ENCODE measurements around the gene GTPBP6.

GTPBP6 gene

DNA sequence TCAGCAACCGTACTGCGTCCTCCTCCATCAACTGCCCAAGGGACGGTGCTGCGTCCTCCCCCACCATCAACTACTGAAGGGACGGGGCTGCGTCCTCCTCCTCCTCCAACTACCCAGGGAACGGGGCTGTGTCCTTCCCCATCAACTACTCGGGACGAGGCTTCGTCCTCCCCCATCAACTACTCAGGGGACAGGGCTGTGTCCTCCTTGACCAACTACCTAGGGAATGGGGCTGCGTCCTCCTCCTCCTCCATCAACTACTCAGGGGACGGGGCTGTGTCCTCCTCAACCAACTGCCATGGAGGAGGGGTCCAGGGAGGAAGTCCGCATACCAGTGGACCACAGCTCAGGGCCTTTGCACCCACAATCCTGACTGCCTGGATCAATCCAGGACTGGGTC lies 43.8 kb upstream of the GTPBP6 start:
- ATAC-seq: no peak
- TF ChIP-seq OSR1 (CRISPR knock-in tag; IDR thresholded peaks at IDR 0.05): no peak
- TF ChIP-seq, protein P1, sequence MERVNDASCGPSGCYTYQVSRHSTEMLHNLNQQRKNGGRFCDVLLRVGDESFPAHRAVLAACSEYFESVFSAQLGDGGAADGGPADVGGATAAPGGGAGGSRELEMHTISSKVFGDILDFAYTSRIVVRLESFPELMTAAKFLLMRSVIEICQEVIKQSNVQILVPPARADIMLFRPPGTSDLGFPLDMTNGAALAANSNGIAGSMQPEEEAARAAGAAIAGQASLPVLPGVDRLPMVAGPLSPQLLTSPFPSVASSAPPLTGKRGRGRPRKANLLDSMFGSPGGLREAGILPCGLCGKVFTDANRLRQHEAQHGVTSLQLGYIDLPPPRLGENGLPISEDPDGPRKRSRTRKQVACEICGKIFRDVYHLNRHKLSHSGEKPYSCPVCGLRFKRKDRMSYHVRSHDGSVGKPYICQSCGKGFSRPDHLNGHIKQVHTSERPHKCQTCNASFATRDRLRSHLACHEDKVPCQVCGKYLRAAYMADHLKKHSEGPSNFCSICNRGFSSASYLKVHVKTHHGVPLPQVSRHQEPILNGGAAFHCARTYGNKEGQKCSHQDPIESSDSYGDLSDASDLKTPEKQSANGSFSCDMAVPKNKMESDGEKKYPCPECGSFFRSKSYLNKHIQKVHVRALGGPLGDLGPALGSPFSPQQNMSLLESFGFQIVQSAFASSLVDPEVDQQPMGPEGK (CRISPR knock-in tag; IDR thresholded peaks at IDR 0.05; ENCODE audit: borderline replicate concordance): no peak
- no peak for TF ChIP-seq SNAI2 (CRISPR knock-in tag; IDR thresholded peaks at IDR 0.05)
- no peak for TF ChIP-seq ZNF565 (CRISPR knock-in tag; conservative IDR thresholded peaks at IDR 0.05; ENCODE audit: low read depth)
- no peak for TF ChIP-seq ZC3H10 (CRISPR knock-in tag; IDR thresholded peaks at IDR 0.05)
- TF ChIP-seq, protein P2, sequence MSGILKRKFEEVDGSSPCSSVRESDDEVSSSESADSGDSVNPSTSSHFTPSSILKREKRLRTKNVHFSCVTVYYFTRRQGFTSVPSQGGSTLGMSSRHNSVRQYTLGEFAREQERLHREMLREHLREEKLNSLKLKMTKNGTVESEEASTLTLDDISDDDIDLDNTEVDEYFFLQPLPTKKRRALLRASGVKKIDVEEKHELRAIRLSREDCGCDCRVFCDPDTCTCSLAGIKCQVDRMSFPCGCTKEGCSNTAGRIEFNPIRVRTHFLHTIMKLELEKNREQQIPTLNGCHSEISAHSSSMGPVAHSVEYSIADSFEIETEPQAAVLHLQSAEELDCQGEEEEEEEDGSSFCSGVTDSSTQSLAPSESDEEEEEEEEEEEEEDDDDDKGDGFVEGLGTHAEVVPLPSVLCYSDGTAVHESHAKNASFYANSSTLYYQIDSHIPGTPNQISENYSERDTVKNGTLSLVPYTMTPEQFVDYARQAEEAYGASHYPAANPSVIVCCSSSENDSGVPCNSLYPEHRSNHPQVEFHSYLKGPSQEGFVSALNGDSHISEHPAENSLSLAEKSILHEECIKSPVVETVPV (CRISPR knock-in tag; IDR thresholded peaks at IDR 0.05): no peak
- TF ChIP-seq ZNF70 (CRISPR knock-in tag; IDR thresholded peaks at IDR 0.05): no peak
- no peak for TF ChIP-seq ZNF8 (CRISPR knock-in tag; IDR thresholded peaks at IDR 0.05)
- no peak for TF ChIP-seq RARB (CRISPR knock-in tag; IDR thresholded peaks at IDR 0.05)
- TF ChIP-seq ZFP3 (CRISPR knock-in tag; IDR thresholded peaks at IDR 0.05): no peak

DNA sequence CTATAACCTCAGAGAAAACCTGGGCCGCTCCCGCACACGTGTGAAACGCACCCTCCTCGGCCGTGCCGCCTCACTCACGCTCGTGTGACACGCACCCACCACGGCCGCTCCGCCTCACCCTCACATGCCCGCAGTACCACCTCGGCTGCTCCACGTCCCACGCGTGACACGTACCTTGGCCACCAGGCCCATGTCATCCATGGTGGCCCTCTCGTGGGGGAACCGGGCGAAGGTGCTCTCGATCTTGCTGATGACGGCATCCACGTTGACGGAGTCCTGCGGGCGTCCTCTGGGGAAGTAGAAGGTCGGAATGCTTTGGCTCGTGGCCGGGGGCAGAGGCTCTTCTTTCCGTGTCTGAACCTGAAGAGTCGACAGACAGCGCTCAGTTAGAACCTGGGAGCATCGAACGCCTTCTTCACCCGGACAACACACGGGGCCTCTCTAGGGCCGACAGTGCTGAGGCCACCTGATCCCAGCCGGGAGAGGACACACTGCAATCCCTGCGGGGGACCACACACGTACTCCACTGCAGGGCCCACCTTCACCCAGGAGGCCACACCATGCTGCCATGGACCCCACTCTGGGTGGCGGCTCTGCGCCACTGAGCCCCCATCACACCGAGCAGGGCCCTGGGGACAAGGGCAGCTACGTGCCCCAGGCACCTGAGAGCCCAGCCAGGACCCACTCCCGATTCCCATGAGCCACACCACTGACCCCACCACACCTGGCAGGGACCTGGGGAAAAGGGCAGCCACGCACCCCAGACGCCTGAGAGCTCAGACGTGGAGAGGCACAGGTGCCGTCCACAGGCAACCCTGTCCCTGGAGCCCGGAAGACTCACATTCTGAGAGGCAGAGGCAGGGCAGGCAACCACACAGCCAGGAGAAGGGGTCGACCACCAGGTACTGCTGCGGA lies 42.9 kb upstream of the GTPBP6 start:
- no peak for ATAC-seq
- no peak for TF ChIP-seq SNAI2 (CRISPR knock-in tag; IDR thresholded peaks at IDR 0.05)
- TF ChIP-seq ZNF70 (CRISPR knock-in tag; IDR thresholded peaks at IDR 0.05): no peak
- TF ChIP-seq TOX (CRISPR knock-in tag; IDR thresholded peaks at IDR 0.05; ENCODE audit: borderline replicate concordance): no peak
- no peak for TF ChIP-seq ESRRG (CRISPR knock-in tag; IDR thresholded peaks at IDR 0.05)
- TF ChIP-seq ZNF8 (CRISPR knock-in tag; IDR thresholded peaks at IDR 0.05): no peak
- no peak for TF ChIP-seq OSR1 (CRISPR knock-in tag; IDR thresholded peaks at IDR 0.05)

DNA sequence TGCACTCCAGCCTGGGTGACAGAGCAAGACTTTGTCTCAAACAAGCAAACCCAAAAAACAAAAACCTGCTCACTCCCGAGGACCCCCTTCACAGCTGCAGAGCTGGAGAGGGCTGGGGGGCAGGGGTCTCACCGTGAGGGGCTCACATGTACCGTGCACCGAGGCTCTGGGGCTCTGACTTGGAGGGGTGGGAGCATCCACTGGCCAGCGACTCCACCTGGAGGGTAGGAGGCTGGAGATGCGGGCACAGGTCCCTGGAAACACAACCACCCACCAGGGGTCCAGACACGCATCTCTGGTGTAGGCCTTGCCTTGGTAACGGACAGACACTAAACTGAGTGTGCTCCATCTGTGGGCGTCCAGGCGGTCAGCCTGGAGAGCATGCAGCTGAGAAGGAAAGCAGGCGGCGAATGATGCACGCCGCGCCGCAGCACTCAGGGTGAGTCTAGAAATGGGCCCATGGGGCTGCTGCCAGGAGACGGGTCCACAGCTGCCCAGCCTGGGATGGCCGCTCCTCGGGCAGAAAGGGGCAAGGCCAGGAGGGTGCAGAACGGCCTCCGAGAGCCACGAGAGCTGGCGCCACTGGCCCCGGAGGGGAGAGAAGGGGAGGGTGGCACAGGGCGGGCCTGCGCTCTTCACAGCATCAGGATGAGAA lies 42.0 kb upstream of the GTPBP6 start:
- TF ChIP-seq ZFP3 (CRISPR knock-in tag; IDR thresholded peaks at IDR 0.05) (no peak), ESRRG (CRISPR knock-in tag; IDR thresholded peaks at IDR 0.05) (no peak), ZNF8 (CRISPR knock-in tag; IDR thresholded peaks at IDR 0.05) (no peak), ISL1 (CRISPR knock-in tag; IDR thresholded peaks at IDR 0.05) (no peak), GLIS3 (CRISPR knock-in tag; IDR thresholded peaks at IDR 0.05) (no peak), ZNF565 (CRISPR knock-in tag; conservative IDR thresholded peaks at IDR 0.05; ENCODE audit: low read depth) (no peak), OSR1 (CRISPR knock-in tag; IDR thresholded peaks at IDR 0.05) (no peak), BACH2 (CRISPR knock-in tag; IDR thresholded peaks at IDR 0.05; ENCODE audit: borderline replicate concordance) (no peak), ZC3H10 (CRISPR knock-in tag; IDR thresholded peaks at IDR 0.05) (no peak), SNAI2 (CRISPR knock-in tag; IDR thresholded peaks at IDR 0.05) (no peak), ZFP30 (CRISPR knock-in tag; IDR thresholded peaks at IDR 0.05) (no peak), RARB (CRISPR knock-in tag; IDR thresholded peaks at IDR 0.05) (no peak), ZNF70 (CRISPR knock-in tag; IDR thresholded peaks at IDR 0.05) (no peak)
- TF ChIP-seq, protein P3, sequence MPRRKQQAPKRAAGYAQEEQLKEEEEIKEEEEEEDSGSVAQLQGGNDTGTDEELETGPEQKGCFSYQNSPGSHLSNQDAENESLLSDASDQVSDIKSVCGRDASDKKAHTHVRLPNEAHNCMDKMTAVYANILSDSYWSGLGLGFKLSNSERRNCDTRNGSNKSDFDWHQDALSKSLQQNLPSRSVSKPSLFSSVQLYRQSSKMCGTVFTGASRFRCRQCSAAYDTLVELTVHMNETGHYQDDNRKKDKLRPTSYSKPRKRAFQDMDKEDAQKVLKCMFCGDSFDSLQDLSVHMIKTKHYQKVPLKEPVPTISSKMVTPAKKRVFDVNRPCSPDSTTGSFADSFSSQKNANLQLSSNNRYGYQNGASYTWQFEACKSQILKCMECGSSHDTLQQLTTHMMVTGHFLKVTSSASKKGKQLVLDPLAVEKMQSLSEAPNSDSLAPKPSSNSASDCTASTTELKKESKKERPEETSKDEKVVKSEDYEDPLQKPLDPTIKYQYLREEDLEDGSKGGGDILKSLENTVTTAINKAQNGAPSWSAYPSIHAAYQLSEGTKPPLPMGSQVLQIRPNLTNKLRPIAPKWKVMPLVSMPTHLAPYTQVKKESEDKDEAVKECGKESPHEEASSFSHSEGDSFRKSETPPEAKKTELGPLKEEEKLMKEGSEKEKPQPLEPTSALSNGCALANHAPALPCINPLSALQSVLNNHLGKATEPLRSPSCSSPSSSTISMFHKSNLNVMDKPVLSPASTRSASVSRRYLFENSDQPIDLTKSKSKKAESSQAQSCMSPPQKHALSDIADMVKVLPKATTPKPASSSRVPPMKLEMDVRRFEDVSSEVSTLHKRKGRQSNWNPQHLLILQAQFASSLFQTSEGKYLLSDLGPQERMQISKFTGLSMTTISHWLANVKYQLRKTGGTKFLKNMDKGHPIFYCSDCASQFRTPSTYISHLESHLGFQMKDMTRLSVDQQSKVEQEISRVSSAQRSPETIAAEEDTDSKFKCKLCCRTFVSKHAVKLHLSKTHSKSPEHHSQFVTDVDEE (CRISPR knock-in tag; IDR thresholded peaks at IDR 0.05): no peak
- TF ChIP-seq, protein P4, sequence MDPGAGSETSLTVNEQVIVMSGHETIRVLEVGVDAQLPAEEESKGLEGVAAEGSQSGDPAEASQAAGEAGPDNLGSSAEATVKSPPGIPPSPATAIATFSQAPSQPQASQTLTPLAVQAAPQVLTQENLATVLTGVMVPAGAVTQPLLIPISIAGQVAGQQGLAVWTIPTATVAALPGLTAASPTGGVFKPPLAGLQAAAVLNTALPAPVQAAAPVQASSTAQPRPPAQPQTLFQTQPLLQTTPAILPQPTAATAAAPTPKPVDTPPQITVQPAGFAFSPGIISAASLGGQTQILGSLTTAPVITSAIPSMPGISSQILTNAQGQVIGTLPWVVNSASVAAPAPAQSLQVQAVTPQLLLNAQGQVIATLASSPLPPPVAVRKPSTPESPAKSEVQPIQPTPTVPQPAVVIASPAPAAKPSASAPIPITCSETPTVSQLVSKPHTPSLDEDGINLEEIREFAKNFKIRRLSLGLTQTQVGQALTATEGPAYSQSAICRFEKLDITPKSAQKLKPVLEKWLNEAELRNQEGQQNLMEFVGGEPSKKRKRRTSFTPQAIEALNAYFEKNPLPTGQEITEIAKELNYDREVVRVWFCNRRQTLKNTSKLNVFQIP (CRISPR knock-in tag; IDR thresholded peaks at IDR 0.05; ENCODE audit: borderline replicate concordance, low read depth): no peak
- TF ChIP-seq, protein P1 (CRISPR knock-in tag; IDR thresholded peaks at IDR 0.05; ENCODE audit: borderline replicate concordance): no peak
- TF ChIP-seq, protein P5, sequence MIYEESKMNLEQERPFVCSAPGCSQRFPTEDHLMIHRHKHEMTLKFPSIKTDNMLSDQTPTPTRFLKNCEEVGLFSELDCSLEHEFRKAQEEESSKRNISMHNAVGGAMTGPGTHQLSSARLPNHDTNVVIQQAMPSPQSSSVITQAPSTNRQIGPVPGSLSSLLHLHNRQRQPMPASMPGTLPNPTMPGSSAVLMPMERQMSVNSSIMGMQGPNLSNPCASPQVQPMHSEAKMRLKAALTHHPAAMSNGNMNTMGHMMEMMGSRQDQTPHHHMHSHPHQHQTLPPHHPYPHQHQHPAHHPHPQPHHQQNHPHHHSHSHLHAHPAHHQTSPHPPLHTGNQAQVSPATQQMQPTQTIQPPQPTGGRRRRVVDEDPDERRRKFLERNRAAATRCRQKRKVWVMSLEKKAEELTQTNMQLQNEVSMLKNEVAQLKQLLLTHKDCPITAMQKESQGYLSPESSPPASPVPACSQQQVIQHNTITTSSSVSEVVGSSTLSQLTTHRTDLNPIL (CRISPR knock-in tag; IDR thresholded peaks at IDR 0.05; ENCODE audit: low read depth): no peak
- TF ChIP-seq, protein P2 (CRISPR knock-in tag; IDR thresholded peaks at IDR 0.05): no peak
- ATAC-seq: no peak

All from SK-N-SH treated with all-trans-retinoic acid at 6 μM for 48 hours (cell line).